Naive thymus-derived CD4-positive, alpha-beta T cell (primary cell): ENCODE data around the gene GABRB1. TPM values are rescaled to one million over a fixed set of nuclear protein-coding genes. Genes with fewer than 3 reads are reported as not detected.

Experiments
- ATAC-seq: fragments of 150-1000 bp; cut with Tn5 transposase; 2 replicates; pipeline ENCODE4 v1.10.0; 2021; ENCODE audit warnings: mild to moderate bottlenecking, moderate library complexity
- CTCF ChIA-PET: fragments of 350-600 bp; sonication (Branson Sonifier 250); formaldehyde crosslinking; loops from one replicate; lab custom pipeline; 2021; ENCODE audit warnings: antibody characterized with exemption; lab: Charles Lee
- POLR2A ChIA-PET: fragments of 350-600 bp; sonication (Branson Sonifier 250); formaldehyde crosslinking; loops from one replicate; lab custom pipeline; 2021; ENCODE audit warnings: antibody characterized with exemption, inconsistent platforms; lab: Charles Lee
- DNase-seq, 9 donors: peaks; one replicate each; pipeline versions ENCODE4 v3.0.0 to v3.0.0-alpha.2; 2020 to 2022; ENCODE audit warnings: mixed read lengths in 1 of 9
- H3K27ac ChIP-seq: one replicate; pipeline ENCODE4 v1.7.0; 2013; ENCODE audit warnings: mild to moderate bottlenecking, low read depth, low read length, moderate library complexity
- H3K27me3 ChIP-seq, 2 donors: one replicate each; pipeline ENCODE4 v1.7.0; 2013; ENCODE audit warnings: low read length in 2 of 2, mild to moderate bottlenecking in 2 of 2, moderate library complexity in 2 of 2; ENCODE audit not compliant: control insufficient read depth in 2 of 2, insufficient read depth in 2 of 2
- H3K36me3 ChIP-seq, 3 experiments: 1 replicate in 2 of 3; 2 replicates in 1 of 3; pipeline ENCODE4 v1.7.0; 2013; ENCODE audit warnings: low read length in 3 of 3, mild to moderate bottlenecking in 3 of 3, moderate library complexity in 1 of 3; ENCODE audit not compliant: insufficient read depth in 3 of 3, control insufficient read depth in 2 of 3
- H3K4me1 ChIP-seq, 2 donors: one replicate each; pipeline ENCODE4 v1.7.0; 2013; ENCODE audit warnings: low read length in 2 of 2, mild to moderate bottlenecking in 2 of 2, moderate library complexity in 1 of 2; ENCODE audit not compliant: control insufficient read depth in 2 of 2, insufficient read depth in 2 of 2
- H3K4me3 ChIP-seq: 2 replicates; pipeline ENCODE4 v1.7.0; 2013; ENCODE audit warnings: mild to moderate bottlenecking, low read length
- H3K9me3 ChIP-seq, 3 experiments: 1 replicate in 2 of 3; 2 replicates in 1 of 3; pipeline ENCODE4 v1.7.0; 2013; ENCODE audit warnings: low read length in 3 of 3; ENCODE audit not compliant: control insufficient read depth in 2 of 3
- H3K27ac Mint-ChIP-seq, 9 donors: one replicate each; pipeline ENCODE4 v1.8.0; 2020 to 2022; ENCODE audit warnings: mixed read lengths in 9 of 9, mild to moderate bottlenecking in 8 of 9, moderate library complexity in 5 of 9, inconsistent platforms in 2 of 9
- H3K27me3 Mint-ChIP-seq, 5 donors: one replicate each; pipeline ENCODE4 v1.8.0; 2021 to 2022; ENCODE audit warnings: mixed read lengths in 5 of 5, mild to moderate bottlenecking in 1 of 5
- H3K36me3 Mint-ChIP-seq, 5 donors: one replicate each; pipeline ENCODE4 v1.8.0; 2020 to 2022; ENCODE audit warnings: mixed read lengths in 5 of 5, mild to moderate bottlenecking in 3 of 5, inconsistent platforms in 1 of 5
- H3K4me1 Mint-ChIP-seq, 7 donors: one replicate each; pipeline ENCODE4 v1.8.0; 2020 to 2022; ENCODE audit warnings: mixed read lengths in 7 of 7, mild to moderate bottlenecking in 3 of 7, inconsistent platforms in 1 of 7
- H3K4me3 Mint-ChIP-seq, 10 donors: one replicate each; pipeline ENCODE4 v1.8.0; 2020 to 2022; ENCODE audit warnings: mild to moderate bottlenecking in 10 of 10, mixed read lengths in 10 of 10, moderate library complexity in 6 of 10, inconsistent platforms in 2 of 10
- H3K9me3 Mint-ChIP-seq, 11 donors: one replicate each; pipeline ENCODE4 v1.8.0; 2020 to 2022; ENCODE audit warnings: mixed read lengths in 11 of 11, mild to moderate bottlenecking in 4 of 11, inconsistent platforms in 1 of 11, moderate library complexity in 1 of 11
- intact Hi-C, 2 donors: fragments of 100-400 bp; cut with micrococcal nuclease; formaldehyde crosslinking; loops; one replicate each; pipeline ENCODE4 v1.15.1; 2023
- polyA plus RNA-seq, 2 donors: library from polyadenylated mRNA; unstranded; fragments of 300-500 nt; fragmentation: Illumina TruSeq; gene quantifications; one replicate each; pipeline ENCODE4 v1.2.3, GENCODE V29; 2021
- total RNA-seq, 6 experiments: library from RNA in 5 of 6; stranded (reverse) in 5 of 6; gene quantifications; 1 replicate in 5 of 6; 2 replicates in 1 of 6; pipeline ENCODE4 v1.2.3 and lab custom pipeline; 2021 to 2026

Gene GABRB1
- total and polyA plus RNA-seq, 7 experiments from 2014 or later, result not detected

DNA sequence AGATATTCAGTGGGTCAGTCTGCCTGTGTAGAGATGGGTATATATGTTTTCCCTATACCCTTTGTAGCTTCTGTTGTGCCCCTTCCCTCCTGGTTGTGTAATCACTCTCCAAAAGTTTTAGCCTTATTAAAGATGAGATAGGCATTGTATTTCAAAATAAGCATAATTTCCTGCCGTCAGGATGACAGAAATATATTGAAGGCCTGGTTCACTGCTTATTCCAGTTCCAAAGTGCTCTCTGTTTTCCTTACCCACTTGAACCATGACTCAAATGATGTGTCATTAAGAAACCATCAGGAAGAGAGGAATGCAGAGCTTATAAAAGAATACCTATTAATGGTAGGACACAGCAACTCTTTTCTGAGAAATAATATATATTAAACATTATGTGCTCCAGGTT is 178.5 kb downstream of the GABRB1 start:
- intact Hi-C loops, result no loop called here

DNA sequence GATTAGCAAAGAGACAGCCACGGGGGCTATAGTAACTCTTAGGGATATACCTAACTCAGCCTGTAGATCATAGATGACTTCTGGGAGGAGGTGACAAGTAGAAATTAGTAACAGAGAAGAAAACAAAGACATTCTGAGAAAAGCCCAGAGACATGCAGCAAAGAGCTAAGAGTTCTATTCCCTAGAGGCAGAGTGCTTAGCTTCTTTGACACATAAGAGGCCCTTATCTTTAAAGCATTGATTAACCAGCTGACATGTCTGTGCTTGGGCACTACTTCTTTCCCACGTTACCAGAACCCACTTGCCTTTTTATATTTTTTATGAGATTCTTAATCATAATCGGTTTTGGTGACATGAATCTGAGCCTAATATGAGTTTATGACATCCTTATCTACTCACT is 179.5 kb downstream of the GABRB1 start:
- no peak overlapping the region for H3K4me3 ChIP-seq
- no peaks in the 10 kb centered on the region for H3K27me3 ChIP-seq
- no peaks in the 10 kb centered on the region for H3K4me1 ChIP-seq
- Mint-ChIP-seq H3K4me3 (no peak overlapping the region), H3K9me3 (peaks cover 0 to 6% (median 0%) of the 10 kb centered on the region in 11 donors), H3K27ac (no peak overlapping the region), H3K36me3 (no peaks in the 10 kb centered on the region), H3K27me3 (peaks cover 0 to 11% (median 9%) of the 10 kb centered on the region in 5 donors), H3K4me1 (no peaks in the 10 kb centered on the region)
- no peaks in the 10 kb centered on the region for H3K36me3 ChIP-seq
- no peaks in the 10 kb centered on the region for H3K9me3 ChIP-seq
- no peak overlapping the region for H3K27ac ChIP-seq
- intact Hi-C loops, result no loop called here
- DNase-seq (no peak), ATAC-seq (no peak)
- POLR2A ChIA-PET, result no interaction called here
- CTCF ChIA-PET, result no interaction called here

More for the DNA sequence above, 178.5 kb downstream of the GABRB1 start:
- Histone ChIP-seq H3K27me3 (no peaks in the 10 kb centered on the region), H3K27ac (no peak overlapping the region), H3K4me1 (no peaks in the 10 kb centered on the region), H3K4me3 (no peak overlapping the region), H3K9me3 (no peaks in the 10 kb centered on the region), H3K36me3 (no peaks in the 10 kb centered on the region)
- Mint-ChIP-seq H3K27ac (no peak overlapping the region), H3K9me3 (peaks cover 0 to 6% (median 0%) of the 10 kb centered on the region in 11 donors), H3K4me1 (no peaks in the 10 kb centered on the region), H3K4me3 (no peak overlapping the region), H3K27me3 (peaks cover 0 to 14% (median 11%) of the 10 kb centered on the region in 5 donors), H3K36me3 (no peaks in the 10 kb centered on the region)
- ChIA-PET POLR2A (no interaction called here), CTCF (no interaction called here)
- ATAC-seq (no peak), DNase-seq (no peak)

DNA sequence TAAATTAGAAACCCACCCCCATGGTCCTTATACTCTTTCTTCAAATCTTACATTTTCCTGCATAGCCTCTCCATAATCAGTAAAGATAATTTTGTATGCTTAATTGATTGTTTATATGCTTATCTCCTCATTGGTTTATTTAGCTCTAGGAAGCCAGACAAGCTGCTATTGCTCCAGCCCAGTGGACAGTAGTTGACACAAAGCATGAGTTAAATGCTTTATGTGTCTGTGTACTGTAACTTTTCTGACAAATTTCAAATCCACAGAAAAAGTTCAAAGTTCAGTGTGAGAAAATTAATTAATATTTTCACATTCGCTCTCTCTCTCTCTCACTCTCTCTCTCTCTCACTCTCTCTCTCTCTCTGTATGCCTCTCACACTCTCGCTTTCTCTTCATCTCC is 181.7 kb downstream of the GABRB1 start:
- H3K9me3 Mint-ChIP-seq, result no peaks in the 10 kb centered on the region
- Histone ChIP-seq H3K36me3 (no peaks in the 10 kb centered on the region), H3K9me3 (no peaks in the 10 kb centered on the region), H3K27ac (no peak overlapping the region), H3K4me1 (no peaks in the 10 kb centered on the region), H3K4me3 (no peak overlapping the region), H3K27me3 (no peaks in the 10 kb centered on the region)
- H3K4me1 Mint-ChIP-seq, result no peaks in the 10 kb centered on the region
- H3K4me3 Mint-ChIP-seq, result no peak overlapping the region
- H3K36me3 Mint-ChIP-seq, result no peaks in the 10 kb centered on the region
- no peak for DNase-seq
- POLR2A ChIA-PET, result no interaction called here
- no peak overlapping the region for H3K27ac Mint-ChIP-seq
- CTCF ChIA-PET, result no interaction called here
- H3K27me3 Mint-ChIP-seq, result peaks cover 0 to 6% (median 0%) of the 10 kb centered on the region in 5 donors
- ATAC-seq, result no peak
- intact Hi-C loops, result no loop called here

DNA sequence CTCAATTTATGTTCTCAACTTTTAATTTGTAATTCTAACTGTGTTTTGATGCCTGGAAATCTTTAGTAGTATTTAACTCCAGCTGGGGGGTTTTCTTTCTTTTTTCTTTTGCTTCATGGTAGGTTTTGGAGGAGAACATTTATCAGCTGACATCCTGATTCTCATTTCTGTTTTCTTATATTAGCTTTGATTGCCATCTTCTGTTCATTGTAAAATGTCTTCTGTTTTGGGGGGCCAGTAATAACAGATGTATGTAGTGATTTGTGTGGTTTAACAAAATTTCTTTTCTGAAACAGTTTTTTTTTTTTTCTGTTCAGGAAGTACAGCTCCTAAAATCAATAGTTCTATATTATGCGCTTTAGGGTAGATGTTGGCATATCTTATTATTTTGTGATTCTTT is 182.2 kb downstream of the GABRB1 start:
- no peak overlapping the region for H3K27ac ChIP-seq
- no peaks in the 10 kb centered on the region for H3K36me3 Mint-ChIP-seq
- intact Hi-C loops, result no loop called here
- H3K27me3 ChIP-seq, result no peaks in the 10 kb centered on the region
- no peak overlapping the region for H3K27ac Mint-ChIP-seq
- DNase-seq, result no peak
- POLR2A ChIA-PET, result no interaction called here
- no peaks in the 10 kb centered on the region for H3K9me3 Mint-ChIP-seq
- no peak overlapping the region for H3K4me3 ChIP-seq
- H3K4me1 ChIP-seq, result no peaks in the 10 kb centered on the region
- ATAC-seq, result no peak
- H3K36me3 ChIP-seq, result no peaks in the 10 kb centered on the region
- peaks cover 0 to 9% (median 0%) of the 10 kb centered on the region in 5 donors for H3K27me3 Mint-ChIP-seq
- H3K4me1 Mint-ChIP-seq, result no peaks in the 10 kb centered on the region
- H3K9me3 ChIP-seq, result no peaks in the 10 kb centered on the region
- CTCF ChIA-PET, result no interaction called here
- no peak overlapping the region for H3K4me3 Mint-ChIP-seq

DNA sequence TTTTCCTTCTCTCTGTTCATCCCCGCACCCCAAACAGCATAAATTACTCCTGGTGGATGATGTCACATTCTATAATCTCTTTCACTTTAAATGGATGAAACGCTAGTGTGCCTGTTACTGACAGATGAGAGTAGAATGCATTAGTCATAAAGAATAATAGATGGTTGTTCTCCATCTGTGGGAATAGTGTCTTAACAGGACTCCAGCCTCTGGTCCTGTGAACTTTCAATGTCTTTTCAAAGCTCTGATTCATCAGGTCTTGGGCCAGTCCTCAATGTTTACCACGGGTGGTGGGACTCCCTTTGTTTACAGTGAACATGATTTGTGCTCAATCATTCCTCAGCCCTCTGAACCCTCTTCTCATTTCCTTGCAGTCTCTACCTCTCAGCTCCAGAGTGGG is 182.6 kb downstream of the GABRB1 start:
- peaks cover 0 to 11% (median 0%) of the 10 kb centered on the region in 5 donors for H3K27me3 Mint-ChIP-seq
- intact Hi-C loops, result no loop called here
- ATAC-seq (no peak), DNase-seq (no peak)
- H3K27ac Mint-ChIP-seq, result no peak overlapping the region
- H3K9me3 ChIP-seq, result no peaks in the 10 kb centered on the region
- no peaks in the 10 kb centered on the region for H3K36me3 Mint-ChIP-seq
- H3K4me3 ChIP-seq, result no peak overlapping the region
- no peak overlapping the region for H3K27ac ChIP-seq
- H3K36me3 ChIP-seq, result no peaks in the 10 kb centered on the region
- no peak overlapping the region for H3K4me3 Mint-ChIP-seq
- ChIA-PET CTCF (no interaction called here), POLR2A (no interaction called here)
- no peaks in the 10 kb centered on the region for H3K4me1 Mint-ChIP-seq
- no peaks in the 10 kb centered on the region for H3K9me3 Mint-ChIP-seq
- H3K27me3 ChIP-seq, result no peaks in the 10 kb centered on the region
- H3K4me1 ChIP-seq, result no peaks in the 10 kb centered on the region

DNA sequence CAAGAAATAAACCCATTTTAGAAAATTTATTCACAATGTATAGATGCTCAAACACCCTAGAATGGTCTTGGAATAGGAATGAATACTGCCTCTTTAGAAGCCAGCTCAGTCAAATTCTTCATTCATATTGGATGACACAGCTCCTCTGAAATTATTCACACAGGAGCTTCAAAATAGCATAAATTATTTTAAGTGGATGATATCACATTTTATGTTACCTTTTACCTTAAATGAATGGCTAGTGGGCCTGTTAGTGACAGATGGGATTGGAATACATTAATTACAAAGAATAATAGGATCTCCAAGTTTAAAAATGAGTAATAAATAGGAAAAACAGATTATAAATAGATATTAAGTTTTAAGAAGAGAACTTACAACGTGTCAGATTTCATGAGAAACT is 184.4 kb downstream of the GABRB1 start:
- Histone ChIP-seq H3K9me3 (no peaks in the 10 kb centered on the region), H3K27ac (no peak overlapping the region), H3K27me3 (no peaks in the 10 kb centered on the region), H3K4me1 (no peaks in the 10 kb centered on the region), H3K4me3 (no peak overlapping the region), H3K36me3 (no peaks in the 10 kb centered on the region)
- CTCF ChIA-PET, result no interaction called here
- peaks cover 0 to 10% (median 0%) of the 10 kb centered on the region in 11 donors for H3K9me3 Mint-ChIP-seq
- POLR2A ChIA-PET, result no interaction called here
- no peak overlapping the region for H3K27ac Mint-ChIP-seq
- H3K27me3 Mint-ChIP-seq, result peaks cover 0 to 15% (median 13%) of the 10 kb centered on the region in 5 donors
- no peaks in the 10 kb centered on the region for H3K36me3 Mint-ChIP-seq
- DNase-seq, result no peak
- ATAC-seq, result no peak
- no peak overlapping the region for H3K4me3 Mint-ChIP-seq
- H3K4me1 Mint-ChIP-seq, result no peaks in the 10 kb centered on the region
- intact Hi-C loops, result loop anchor here in 1 of 2 donors (5.0 kb wide), 1 partner anchor 528 kb away; no protein-coding TSS in a partner anchor

DNA sequence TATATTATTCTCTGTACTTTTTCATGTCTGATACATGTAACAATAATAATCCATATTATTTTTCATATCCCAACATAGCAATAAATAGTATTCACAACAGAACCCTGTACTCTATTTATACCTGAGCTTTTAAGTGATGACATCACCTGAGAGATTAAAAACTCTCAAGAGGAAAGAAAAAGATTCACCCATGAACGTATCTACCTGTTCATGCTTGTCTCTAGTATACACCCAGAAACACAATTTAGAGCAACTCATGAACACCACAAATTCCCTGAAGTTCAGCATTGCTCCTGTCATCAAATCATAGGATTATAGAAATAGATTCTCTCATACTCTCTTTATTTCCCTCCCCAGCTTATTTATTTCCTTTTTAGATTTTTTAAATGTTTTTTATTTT is 185.9 kb downstream of the GABRB1 start:
- peaks cover 0 to 20% (median 13%) of the 10 kb centered on the region in 5 donors for H3K27me3 Mint-ChIP-seq
- no peaks in the 10 kb centered on the region for H3K36me3 ChIP-seq
- H3K4me1 ChIP-seq, result no peaks in the 10 kb centered on the region
- ChIA-PET CTCF (no interaction called here), POLR2A (no interaction called here)
- no peak overlapping the region for H3K27ac ChIP-seq
- H3K4me3 Mint-ChIP-seq, result no peak overlapping the region
- H3K4me3 ChIP-seq, result no peak overlapping the region
- no peaks in the 10 kb centered on the region for H3K4me1 Mint-ChIP-seq
- H3K27ac Mint-ChIP-seq, result no peak overlapping the region
- H3K9me3 ChIP-seq, result no peaks in the 10 kb centered on the region
- DNase-seq (no peak), ATAC-seq (no peak)
- no peaks in the 10 kb centered on the region for H3K27me3 ChIP-seq
- no peaks in the 10 kb centered on the region for H3K36me3 Mint-ChIP-seq
- intact Hi-C loops, result loop anchor here in 1 of 2 donors (5.0 kb wide), 1 partner anchor 530 kb away; no protein-coding TSS in a partner anchor
- H3K9me3 Mint-ChIP-seq, result peaks cover 0 to 10% (median 0%) of the 10 kb centered on the region in 11 donors
